ENCODE data around the gene PTPRA. TPM values are rescaled to one million over a fixed set of nuclear protein-coding genes. Genes with fewer than 3 reads are reported as not detected.
A peak's percentile ranks its signal among the peaks of the same experiment; 100 is the strongest.

The PTPRA gene
- total and polyA plus RNA-seq, 10 of the 15 experiments (the other 5 are each of a cell fraction or from before 2014, with no cell fraction given) = 3.9 to 62.1 (median 34.6) TPM

- no peak overlapping the region for H3K4me3 ChIP-seq
- BruUV-seq (replicated peaks) = no TSS peak
- peaks cover 3 to 4% of the 10 kb centered on the region in 2 experiments; a peak in 3 of 4 replicates for H3K36me3 ChIP-seq (ENCODE audit: control insufficient read depth in 2 of 2, insufficient read depth in 2 of 2, low read length in 1 of 2)
- no peaks in the 10 kb centered on the region for H3K27me3 ChIP-seq (replicated peaks in 1 of 2; ENCODE audit: control insufficient read depth in 2 of 2, insufficient read depth in 2 of 2, low read length in 1 of 2)
- no peaks in the 10 kb centered on the region for H3K79me2 ChIP-seq (ENCODE audit: control insufficient read depth, insufficient read depth, low read length)
- H3K27ac ChIP-seq (ENCODE audit: control insufficient read depth, insufficient read depth) = peak overlapping the region; percentile 7; the same call in 1 of the 2 replicates
- peak; percentile 48 for ATAC-seq
- TF ChIP-seq, protein P1, sequence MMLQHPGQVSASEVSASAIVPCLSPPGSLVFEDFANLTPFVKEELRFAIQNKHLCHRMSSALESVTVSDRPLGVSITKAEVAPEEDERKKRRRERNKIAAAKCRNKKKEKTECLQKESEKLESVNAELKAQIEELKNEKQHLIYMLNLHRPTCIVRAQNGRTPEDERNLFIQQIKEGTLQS (IDR thresholded peaks at IDR 0.05; ENCODE audit: borderline replicate concordance, extremely low read depth, low read depth, low read length) = no peak
- 0 out of 2 replicates have a peak, but pooled peaks have one; percentile 66 for TF ChIP-seq CHD4 (IDR thresholded peaks at IDR 0.05)
- CTCF ChIA-PET = interaction anchor here (1.2 to 1.5 kb wide), 2 partner anchors 25 to 45 kb away, joined by 3 read pairs; no protein-coding TSS in a partner anchor
- H3K9ac ChIP-seq (ENCODE audit: control insufficient read depth, insufficient read depth, low read length) = no peak overlapping the region
- no peak for DNase-seq (ENCODE audit: low read depth, low spot score)
- peak; percentile 77 for FAIRE-seq
- in situ Hi-C loops (cut with MboI) = no loop called here
- no peaks in the 10 kb centered on the region for H4K20me1 ChIP-seq (ENCODE audit: control insufficient read depth, insufficient read depth)
- H3K4me1 ChIP-seq (ENCODE audit: control insufficient read depth, insufficient read depth, low read length) = peaks cover 6% of the 10 kb centered on the region
- intact Hi-C loops (cut with micrococcal nuclease; ENCODE audit: unreplicated experiment) = no loop called here
- peak overlapping the region; percentile 13; the same call in 1 of the 2 replicates for H3K4me2 ChIP-seq (ENCODE audit: control insufficient read depth, insufficient read depth)
- POLR2A ChIA-PET = no interaction called here
- SMC1A ChIA-PET (ENCODE audit: uncharacterized antibody, unreplicated experiment) = interaction anchor here (0.6 to 2.0 kb wide), 4 partner anchors 10 to 91 kb away, joined by 3 to 5 read pairs (median 4); no protein-coding TSS in a partner anchor
- RAD21 ChIA-PET (ENCODE audit: unreplicated experiment) = no interaction called here
- no peaks in the 10 kb centered on the region for H3K9me3 ChIP-seq (replicated peaks; ENCODE audit: control insufficient read depth, insufficient read depth, low read length)
- no peak overlapping the region for H2AFZ ChIP-seq (ENCODE audit: control insufficient read depth, low read depth, low read length)
Observed at GRCh38 chr20:2955257-2955970, 82.1 kb downstream of the PTPRA start.

DNA sequence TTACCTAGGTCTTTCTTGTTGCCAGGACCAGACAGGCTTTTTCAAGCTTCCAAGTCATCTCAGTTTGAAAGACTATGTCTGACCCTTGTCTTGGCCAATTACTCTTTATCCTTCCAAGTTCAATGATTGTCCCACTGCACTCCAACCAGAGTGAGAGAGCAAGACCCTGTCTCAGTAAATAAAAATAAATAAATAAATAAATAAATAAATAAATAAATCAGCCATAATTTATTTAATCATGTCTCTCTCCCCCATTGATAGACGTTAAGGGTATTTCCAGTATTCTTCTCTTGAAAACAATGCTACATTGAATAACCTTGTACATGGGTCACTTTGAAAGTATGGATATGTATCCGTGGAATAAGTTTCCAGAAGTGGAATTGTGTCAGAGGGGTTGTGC is 83.2 kb downstream of the PTPRA start:
- no peak for TF ChIP-seq ZZZ3 (IDR thresholded peaks at IDR 0.05; ENCODE audit: control insufficient read depth, insufficient read length, low read depth)
- no peak for TF ChIP-seq POLR2AphosphoS2 (IDR thresholded peaks at IDR 0.05; ENCODE audit: low read depth, low read length)
- TF ChIP-seq CHD4 (IDR thresholded peaks at IDR 0.05) = no peak
- TF ChIP-seq GATAD2B (conservative IDR thresholded peaks at IDR 0.05; ENCODE audit: low read depth) = no peak
- TF ChIP-seq YY1 (IDR thresholded peaks at IDR 0.05; ENCODE audit: low read depth, low read length) = no peak
- TF ChIP-seq RAD21 (IDR thresholded peaks at IDR 0.05; ENCODE audit: insufficient read depth, low read depth, low read length) = no peak
- TF ChIP-seq HDAC2 (IDR thresholded peaks at IDR 0.05) = no peak
- ATAC-seq (no peak), DNase-seq (ENCODE audit: low read depth, low spot score) (no peak), FAIRE-seq (no peak)
- Histone ChIP-seq H3K9ac (ENCODE audit: control insufficient read depth, insufficient read depth, low read length) (no peak overlapping the region), H3K9me3 (replicated peaks; ENCODE audit: control insufficient read depth, insufficient read depth, low read length) (no peaks in the 10 kb centered on the region), H3K4me1 (ENCODE audit: control insufficient read depth, insufficient read depth, low read length) (peaks cover 6% of the 10 kb centered on the region), H3K4me2 (ENCODE audit: control insufficient read depth, insufficient read depth) (no peak overlapping the region), H3K4me3 (no peak overlapping the region), H3K79me2 (ENCODE audit: control insufficient read depth, insufficient read depth, low read length) (no peaks in the 10 kb centered on the region), H3K27ac (ENCODE audit: control insufficient read depth, insufficient read depth) (no peak overlapping the region), H4K20me1 (ENCODE audit: control insufficient read depth, insufficient read depth) (no peaks in the 10 kb centered on the region), H2AFZ (ENCODE audit: control insufficient read depth, low read depth, low read length) (no peak overlapping the region), H3K36me3 (ENCODE audit: control insufficient read depth in 2 of 2, insufficient read depth in 2 of 2, low read length in 1 of 2) (peaks cover under 1 to 2% of the 10 kb centered on the region in 2 experiments; a peak in 3 of 4 replicates), H3K27me3 (replicated peaks in 1 of 2; ENCODE audit: control insufficient read depth in 2 of 2, insufficient read depth in 2 of 2, low read length in 1 of 2) (no peaks in the 10 kb centered on the region)
- no TSS peak for BruUV-seq (replicated peaks)
- in situ Hi-C loops (cut with MboI) (no loop called here), intact Hi-C loops (cut with micrococcal nuclease; ENCODE audit: unreplicated experiment) (no loop called here)
- CTCF ChIA-PET = no interaction called here
- WGBS (ENCODE audit: insufficient coverage, insufficient replicate concordance, low lambda C conversion rate, missing lambda C conversion rate) = 98% methylated on average over 2 of the region's 2 CpGs
- SMC1A ChIA-PET (ENCODE audit: uncharacterized antibody, unreplicated experiment) = interaction anchor here (1.2 to 1.4 kb wide), 2 partner anchors 13 to 44 kb away, joined by 3 to 4 read pairs; no protein-coding TSS in a partner anchor
- RAD21 ChIA-PET (ENCODE audit: unreplicated experiment) = no interaction called here
- POLR2A ChIA-PET = no interaction called here
